Activated CD8-positive, alpha-beta memory T cell treated with anti-CD3 and anti-CD28 coated beads, Interleukin-2, amount 50 U/mL, for 48 hours (primary cell): Measurements from ENCODE around the gene DDX46.
"Not testable (repeated sequence)": the region's sequence is repeated elsewhere in the genome, so short reads cannot be mapped to it uniquely, and the experiment has no call there.

Experiments used
- DNase-seq: peaks from one replicate; pipeline ENCODE4 v3.0.0-alpha.2; 2020

DDX46 gene

GRCh38 chr5:134784946-134785620 is 26.5 kb downstream of the DDX46 start:
- no peak for DNase-seq

- DNase-seq: no peak
These were observed 29.1 kb downstream of the DDX46 start for GRCh38 chr5:134787692-134788091.

- no peak for DNase-seq
These were observed 33.0 kb downstream of the DDX46 start for GRCh38 chr5:134791580-134791979.

GRCh38 chr5:134792286-134792685 is 33.7 kb downstream of the DDX46 start:
- no peak for DNase-seq

GRCh38 chr5:134793111-134793510 is 34.5 kb downstream of the DDX46 start:
- no peak for DNase-seq

GRCh38 chr5:134794082-134794481 is 35.5 kb downstream of the DDX46 start:
- DNase-seq: no peak

GRCh38 chr5:134794819-134795218 is 36.2 kb downstream of the DDX46 start:
- no peak for DNase-seq

- no peak for DNase-seq
These were observed 39.9 kb downstream of the DDX46 start for GRCh38 chr5:134798468-134798867.

GRCh38 chr5:134803821-134804220 is 45.2 kb downstream of the DDX46 start:
- no peak for DNase-seq

- DNase-seq: no peak
These were observed 54.8 kb downstream of the DDX46 start for GRCh38 chr5:134813407-134813806.

GRCh38 chr5:134813827-134814226 is 55.2 kb downstream of the DDX46 start:
- DNase-seq: no peak

- DNase-seq: no peak
These were observed 58.4 kb downstream of the DDX46 start for GRCh38 chr5:134817006-134817405.

GRCh38 chr5:134818776-134819175 is 60.2 kb downstream of the DDX46 start:
- DNase-seq: no peak

GRCh38 chr5:134819407-134819963 is 60.9 kb downstream of the DDX46 start:
- no peak for DNase-seq

- DNase-seq: no peak
These were observed 63.3 kb downstream of the DDX46 start for GRCh38 chr5:134821841-134822240.

GRCh38 chr5:134824681-134825080 is 66.1 kb downstream of the DDX46 start:
- no peak for DNase-seq

- no peak for DNase-seq
These were observed 66.6 kb downstream of the DDX46 start for GRCh38 chr5:134825212-134825611.

GRCh38 chr5:134833340-134834032 is 74.9 kb downstream of the DDX46 start:
- no peak for DNase-seq

GRCh38 chr5:134835623-134836022 is 77.0 kb downstream of the DDX46 start:
- no peak for DNase-seq

- no peak for DNase-seq
These were observed 79.1 kb downstream of the DDX46 start for GRCh38 chr5:134837530-134838181.

GRCh38 chr5:134838361-134838760 is 79.8 kb downstream of the DDX46 start:
- not testable (repeated sequence) for DNase-seq

GRCh38 chr5:134840811-134841210 is 82.2 kb downstream of the DDX46 start:
- DNase-seq: no peak

GRCh38 chr5:134844252-134844651 is 85.7 kb downstream of the DDX46 start:
- DNase-seq: no peak

GRCh38 chr5:134845335-134845851 is 86.8 kb downstream of the DDX46 start:
- DNase-seq: no peak
